ENCODE results near the gene CACNA2D1.
A peak's percentile ranks its signal among the peaks of the same experiment; 100 is the strongest.

Gene CACNA2D1

DNA sequence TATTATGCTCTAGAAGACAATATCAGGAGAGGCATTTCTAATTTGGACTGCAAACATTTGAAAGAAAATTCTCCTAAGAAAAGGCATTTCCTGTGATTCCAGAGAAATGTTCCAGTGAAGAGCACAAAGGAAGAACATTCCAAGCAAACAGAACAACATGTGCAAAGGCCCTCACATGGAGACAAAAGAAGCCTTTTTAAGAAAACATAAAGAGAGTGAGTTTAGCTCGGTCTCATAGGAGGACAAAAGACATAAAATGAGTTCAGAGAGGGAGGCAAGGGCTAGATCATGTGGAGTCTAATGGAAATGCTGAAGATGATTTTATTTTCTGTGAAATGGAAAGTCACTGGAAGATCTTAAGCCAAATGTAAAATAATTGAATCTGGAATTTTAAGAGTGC lies 404.0 kb downstream of the CACNA2D1 start:
- DNase-seq (ENCODE audit: low read depth), result no peak

DNA sequence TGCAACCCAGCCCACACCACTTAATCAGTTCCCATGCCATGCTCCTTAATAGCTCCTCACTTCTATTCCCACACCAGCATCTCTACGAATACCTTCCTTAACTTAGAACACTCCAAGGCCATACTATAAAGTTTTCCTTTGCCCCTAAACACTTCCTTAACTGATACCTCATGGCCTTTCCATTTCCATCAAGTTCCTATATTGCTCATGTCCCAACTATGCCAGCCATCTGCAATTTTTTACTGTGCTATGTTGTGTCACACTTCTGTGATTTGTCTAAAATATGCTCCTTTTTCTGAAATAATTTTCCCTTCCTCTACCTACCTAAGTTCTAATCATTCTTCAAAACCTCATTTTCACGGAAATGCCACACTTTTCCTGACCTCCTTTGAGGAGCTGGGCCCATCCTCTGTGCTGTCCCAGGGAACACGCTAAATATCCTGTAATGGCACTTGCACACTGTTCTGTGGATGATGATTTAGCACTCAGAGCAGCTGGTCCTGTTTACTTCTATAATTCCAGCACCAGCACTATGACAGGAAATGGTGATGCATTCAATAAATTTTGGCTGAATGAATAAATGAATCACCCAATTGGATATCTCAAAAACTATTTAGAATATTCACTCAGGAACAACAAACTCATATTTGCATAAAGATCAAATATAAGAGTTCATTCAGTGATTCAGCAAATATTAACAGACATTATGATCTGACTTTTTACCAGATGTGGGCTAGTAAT lies 407.3 kb downstream of the CACNA2D1 start:
- DNase-seq (ENCODE audit: low read depth), result no peak

DNA sequence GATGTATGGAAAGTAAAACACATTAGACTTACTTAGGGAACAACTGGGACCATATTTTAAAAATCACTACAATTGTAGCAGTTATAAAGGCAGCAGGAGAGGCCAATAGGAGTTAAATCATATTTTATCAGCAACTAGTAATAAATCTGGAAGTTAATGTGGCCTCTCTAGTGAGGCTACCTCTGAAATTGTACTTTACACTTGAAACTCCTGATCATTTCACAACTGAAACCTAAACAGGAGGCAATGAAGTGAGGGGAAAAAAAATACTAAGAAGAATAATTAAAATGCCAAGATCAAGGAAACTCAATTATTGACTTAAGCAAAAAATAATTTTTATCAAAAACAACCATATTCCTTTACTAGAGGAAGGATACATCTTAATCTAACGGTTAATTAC lies 408.1 kb downstream of the CACNA2D1 start:
- no peak for DNase-seq (ENCODE audit: low read depth)

- no peak for DNase-seq (ENCODE audit: low read depth)
Measured at GRCh38 chr7:82032901-82033300, 410.7 kb downstream of the CACNA2D1 start.

DNA sequence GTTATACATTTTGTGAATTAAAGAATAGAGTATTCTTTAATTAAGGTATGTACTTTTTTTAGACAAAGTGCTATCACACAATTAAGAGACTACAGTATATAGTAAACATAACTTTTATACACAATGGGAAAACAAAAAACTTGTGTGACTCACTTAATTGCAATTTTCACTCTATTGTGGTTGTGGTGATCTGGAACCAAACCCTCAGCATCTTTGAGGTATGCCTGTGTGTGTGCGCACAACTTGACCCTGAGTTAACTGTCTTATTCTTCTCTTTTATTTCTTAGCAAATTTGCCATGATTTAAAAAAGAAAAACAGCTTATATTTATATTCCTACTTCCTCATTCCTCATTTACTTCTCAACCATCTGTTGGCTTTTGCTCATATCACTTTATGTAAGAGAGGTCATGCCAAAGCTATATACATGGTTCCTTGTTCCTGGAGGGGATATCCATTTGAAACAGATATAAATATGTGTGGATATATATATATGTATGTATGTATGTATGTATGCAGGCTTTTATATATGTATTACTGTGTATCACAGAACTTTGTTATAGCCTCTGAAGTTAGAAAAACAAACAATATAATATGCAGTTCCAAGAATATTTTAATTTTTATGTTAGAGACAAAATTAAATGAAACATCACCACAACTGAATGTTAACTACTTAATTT lies 414.2 kb downstream of the CACNA2D1 start:
- DNase-seq (ENCODE audit: low read depth), result no peak

DNA sequence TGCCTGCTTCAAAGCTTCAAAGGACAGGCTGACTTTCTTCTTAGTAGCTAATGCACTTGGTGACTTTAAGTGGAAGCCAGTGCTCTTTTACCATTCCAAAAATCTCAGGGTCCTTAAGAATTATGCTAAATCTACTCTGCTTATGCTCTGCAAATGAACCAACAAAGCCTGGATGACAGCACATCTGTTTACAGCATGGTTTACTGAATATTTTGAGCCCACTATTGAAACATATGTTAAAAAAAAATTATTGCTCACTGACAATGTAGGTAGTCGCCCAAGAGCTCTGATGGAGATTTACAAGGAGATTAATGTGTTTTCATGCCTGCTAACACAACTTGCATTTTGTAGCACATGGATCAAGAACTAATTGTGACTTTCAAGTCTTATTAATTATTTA lies 415.5 kb downstream of the CACNA2D1 start:
- DNase-seq (ENCODE audit: low read depth), result no peak

DNA sequence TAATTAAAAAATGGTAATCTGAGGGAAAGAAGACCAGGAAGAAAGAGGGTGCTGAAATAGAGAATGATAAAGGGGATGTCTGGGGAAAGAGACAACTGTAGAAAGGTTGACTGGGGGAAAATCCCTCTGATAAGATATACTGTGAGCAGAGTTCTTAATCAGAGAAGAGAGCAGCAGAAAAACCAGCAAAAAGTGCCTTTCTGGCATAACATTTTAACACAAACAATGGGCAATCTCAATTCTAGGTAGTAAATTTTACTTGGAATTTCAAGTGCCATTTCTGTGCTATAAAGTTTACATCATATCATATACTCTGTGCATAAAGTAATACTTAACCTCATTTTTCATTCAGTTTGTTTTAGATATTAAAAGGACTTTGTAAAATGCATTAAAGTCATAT lies 421.9 kb downstream of the CACNA2D1 start:
- peak; percentile 16 for DNase-seq (ENCODE audit: low read depth)

- peak; percentile 18 for DNase-seq (ENCODE audit: low read depth)
Measured at GRCh38 chr7:82021036-82021435, 422.5 kb downstream of the CACNA2D1 start.

DNA sequence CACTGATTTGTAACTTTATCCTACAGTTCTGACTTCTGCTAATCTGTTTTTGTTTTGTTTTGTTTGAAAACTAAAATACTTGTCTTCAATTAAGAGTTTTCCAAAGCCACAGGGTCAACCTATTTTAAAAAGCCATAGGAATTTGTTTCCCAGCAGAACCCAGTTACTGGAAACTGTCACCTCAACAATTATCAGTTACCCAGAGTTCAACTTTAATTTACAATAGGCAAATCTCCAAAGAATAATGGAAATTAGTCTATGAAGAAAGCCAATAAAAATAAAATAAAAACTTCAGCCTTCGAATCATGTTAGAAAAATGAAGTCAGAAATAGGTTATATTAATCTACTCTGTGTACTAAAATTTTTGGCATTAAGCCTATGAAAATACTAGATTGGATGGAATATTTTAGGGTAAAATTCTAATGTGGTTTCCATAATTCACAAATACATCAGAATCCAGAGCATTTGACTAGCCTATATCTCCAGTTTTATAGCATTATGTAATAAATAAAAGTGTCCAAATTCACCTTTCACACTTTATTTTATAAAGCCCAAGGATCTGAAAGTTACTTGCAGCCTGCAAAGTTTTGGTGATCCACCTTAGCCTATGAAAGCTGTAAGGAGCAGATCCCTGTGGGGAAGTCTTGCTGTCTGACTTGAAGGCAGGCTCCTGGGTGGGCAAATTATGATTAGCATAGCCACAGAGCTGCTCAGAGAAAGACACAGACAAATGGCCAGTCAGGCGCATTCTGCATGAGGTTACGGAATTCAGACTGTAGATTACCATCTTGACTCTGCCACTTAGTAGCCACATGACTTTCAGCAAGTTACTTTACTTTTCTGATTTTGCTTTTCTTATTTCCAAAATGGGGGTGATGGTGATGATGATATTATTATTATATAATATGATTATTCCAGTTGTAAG lies 423.8 kb downstream of the CACNA2D1 start:
- DNase-seq (ENCODE audit: low read depth), result no peak

DNA sequence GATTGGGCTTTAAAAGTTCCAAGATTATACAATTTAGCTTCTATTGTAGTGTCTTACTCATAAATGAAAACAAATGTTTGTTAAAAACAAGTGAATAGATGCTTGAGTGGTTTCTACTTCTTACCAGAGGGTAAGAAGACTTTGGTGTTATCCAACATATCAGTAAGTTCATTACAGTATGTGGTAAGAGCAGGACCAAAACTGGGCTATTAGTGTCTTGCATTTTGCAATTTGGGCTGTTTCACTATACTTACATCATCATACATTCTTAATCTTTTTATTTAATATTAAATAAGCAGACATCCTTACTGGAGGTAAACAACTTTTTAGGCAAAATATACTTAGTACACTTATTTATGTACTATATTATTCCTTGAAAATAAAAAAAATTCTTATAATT lies 425.4 kb downstream of the CACNA2D1 start:
- DNase-seq (ENCODE audit: low read depth), result peak; percentile 22

DNA sequence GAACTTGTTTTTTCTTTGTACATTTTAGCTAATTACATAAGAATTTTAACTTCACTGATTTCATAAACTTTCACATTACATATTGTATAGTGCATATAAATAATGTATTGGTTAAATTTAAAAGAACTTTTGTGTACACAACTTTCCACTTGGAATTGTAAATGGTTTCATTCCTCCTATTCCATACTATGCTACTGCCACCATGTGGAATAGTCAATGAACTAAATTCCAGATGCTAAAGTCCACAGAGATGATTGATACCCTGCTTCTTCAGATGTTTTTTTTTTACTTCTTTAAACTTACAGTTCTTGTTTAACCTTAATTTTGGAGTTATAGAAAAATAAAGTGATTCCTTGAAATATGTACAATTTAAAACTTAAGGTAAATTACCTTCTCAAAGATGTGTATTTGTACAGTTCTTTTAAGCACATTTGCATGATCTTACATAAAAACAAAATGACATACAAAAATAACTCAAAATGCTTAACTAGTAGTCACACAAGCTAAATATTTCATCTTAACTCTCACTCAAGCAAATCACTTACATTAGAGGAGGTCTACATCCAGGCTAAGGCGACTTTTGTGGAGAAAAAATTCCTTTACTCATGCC lies 426.1 kb downstream of the CACNA2D1 start:
- peak; percentile 53 for DNase-seq (ENCODE audit: low read depth)

DNA sequence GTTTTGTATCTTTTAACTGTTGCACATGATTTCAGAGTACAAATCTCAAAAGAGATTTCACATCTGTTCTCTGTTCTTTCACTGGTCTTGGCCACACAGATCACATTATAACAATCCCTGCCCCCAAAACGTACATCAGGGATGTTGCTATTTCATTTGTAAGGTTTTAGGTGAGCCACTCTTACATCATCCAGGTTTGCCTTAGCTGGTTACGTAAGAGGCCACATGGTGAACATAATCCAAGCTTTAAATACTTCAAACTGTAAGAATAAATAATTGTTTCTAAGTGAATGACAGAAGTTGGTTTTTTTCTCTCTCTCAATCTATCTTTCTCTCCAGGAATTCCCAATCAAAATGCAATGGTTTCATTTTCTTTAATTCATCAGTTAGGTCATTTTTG lies 427.8 kb downstream of the CACNA2D1 start:
- peak; percentile 34 for DNase-seq (ENCODE audit: low read depth)

GRCh38 chr7:82014574-82014973 lies 429.0 kb downstream of the CACNA2D1 start:
- DNase-seq (ENCODE audit: low read depth), result peak; percentile 23

- peak; percentile 68 for DNase-seq (ENCODE audit: low read depth)
Measured at GRCh38 chr7:82012453-82012852, 431.1 kb downstream of the CACNA2D1 start.

- DNase-seq (ENCODE audit: low read depth), result no peak
Measured at GRCh38 chr7:82010416-82010815, 433.2 kb downstream of the CACNA2D1 start.

DNA sequence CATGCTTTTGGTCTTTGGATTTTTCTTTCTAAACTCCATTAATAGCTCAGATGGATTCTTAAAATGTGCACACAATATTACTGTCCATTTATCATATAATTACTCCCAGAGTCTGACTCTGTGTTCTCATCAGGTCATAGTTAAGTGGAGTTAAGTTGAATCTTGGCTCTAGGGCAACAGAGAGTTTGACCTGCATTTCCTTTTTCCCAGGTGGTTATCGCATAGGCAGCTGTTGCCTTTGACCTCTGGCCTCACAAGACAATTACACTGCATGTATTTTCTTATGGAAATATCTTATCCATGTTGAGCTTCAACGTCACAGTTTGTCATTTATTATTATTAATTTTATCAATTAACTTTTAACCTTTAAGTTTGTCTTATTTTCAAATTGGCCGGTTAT lies 436.3 kb downstream of the CACNA2D1 start:
- no peak for DNase-seq (ENCODE audit: low read depth)

DNA sequence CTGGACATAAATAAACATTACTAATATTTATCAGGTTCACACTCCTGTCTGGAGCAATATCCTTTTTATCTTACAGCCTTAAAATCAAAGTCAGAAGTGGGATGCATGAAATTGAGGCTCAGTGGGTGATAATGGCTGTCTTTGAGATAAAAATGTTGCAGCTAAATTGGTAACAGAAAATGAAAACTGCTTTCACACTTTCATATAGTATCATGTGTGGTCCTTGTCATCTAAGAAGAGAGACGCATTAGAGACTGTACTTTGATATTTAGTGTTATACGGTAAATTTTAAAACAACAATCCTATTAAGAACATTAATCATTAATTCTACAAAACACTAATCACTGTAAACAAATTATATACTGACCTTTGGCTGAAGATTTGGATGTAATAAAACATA lies 438.5 kb downstream of the CACNA2D1 start:
- DNase-seq (ENCODE audit: low read depth), result no peak

- DNase-seq (ENCODE audit: low read depth), result no peak
Measured at GRCh38 chr7:81993186-81993585, 450.4 kb downstream of the CACNA2D1 start.

DNA sequence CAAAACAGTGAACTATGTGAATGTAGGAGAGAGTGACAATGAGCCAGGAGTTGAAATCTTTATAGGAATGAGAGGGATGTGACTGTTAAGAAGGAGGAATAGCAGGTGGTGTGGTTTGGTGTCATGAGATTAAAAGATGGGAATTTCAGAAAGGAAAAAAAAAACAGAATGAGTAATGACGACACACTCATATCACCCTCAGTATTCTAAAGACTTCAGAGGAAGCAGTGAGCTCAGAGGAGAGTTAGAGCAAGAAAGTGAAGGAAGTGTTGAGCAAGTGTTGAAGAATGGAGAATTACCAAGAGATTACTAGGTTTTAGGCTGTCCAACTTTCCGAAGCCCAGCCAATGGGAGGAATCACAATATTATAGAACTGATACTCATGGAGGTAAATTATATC lies 453.2 kb downstream of the CACNA2D1 start:
- peak; percentile 31 for DNase-seq (ENCODE audit: low read depth)

DNA sequence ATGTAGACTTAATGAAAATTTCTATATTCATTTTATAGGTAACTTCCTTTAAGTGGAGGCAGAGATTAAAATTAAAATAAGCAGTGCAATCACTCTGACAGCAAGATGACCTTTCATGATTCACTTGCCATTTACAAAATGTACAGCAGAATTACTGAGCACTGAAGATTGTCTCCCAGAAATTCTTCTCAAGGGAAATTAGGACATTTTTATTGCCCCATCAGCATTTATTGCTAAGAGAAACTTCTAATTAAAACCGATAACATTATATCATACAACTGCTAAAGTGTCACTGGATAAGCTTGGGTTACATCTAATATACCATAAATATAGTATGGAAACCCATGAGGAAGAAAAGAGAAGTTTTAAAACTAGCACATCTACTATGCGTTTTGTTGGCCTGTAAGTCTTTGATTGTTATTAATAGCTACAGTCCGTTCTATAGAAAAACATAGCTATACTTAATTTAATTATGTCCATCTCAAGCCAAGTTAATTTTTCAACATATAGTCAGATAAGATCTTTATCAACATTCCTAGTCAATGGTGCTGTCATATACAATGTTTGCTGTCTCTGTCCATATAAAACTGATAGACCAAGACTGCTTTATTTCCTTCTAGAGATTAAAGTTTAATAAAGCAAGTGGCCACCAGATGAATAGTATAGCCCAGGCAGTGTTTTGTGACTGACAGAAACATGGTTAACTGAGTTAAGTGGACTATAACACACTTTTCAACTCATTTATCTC lies 456.7 kb downstream of the CACNA2D1 start:
- DNase-seq (ENCODE audit: low read depth), result no peak

DNA sequence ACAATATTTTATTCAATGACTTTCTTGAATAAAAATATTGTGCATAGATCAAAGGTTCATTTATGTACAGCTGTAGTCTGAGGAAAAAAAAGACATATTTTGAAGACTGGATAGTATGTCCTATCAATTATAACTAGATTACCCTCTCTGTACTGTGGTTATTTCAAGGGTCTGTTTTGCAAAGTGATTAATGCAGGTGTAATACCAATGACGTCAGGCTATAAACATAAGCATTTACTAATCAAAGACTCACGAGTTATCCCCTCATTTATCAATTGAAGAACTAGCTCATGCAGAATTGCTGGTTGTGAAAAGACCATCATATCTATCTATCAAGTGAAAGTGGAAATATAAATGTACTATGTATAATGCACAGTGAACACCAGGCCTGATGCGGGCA lies 460.2 kb downstream of the CACNA2D1 start:
- no peak for DNase-seq (ENCODE audit: low read depth)

GRCh38 chr7:81973117-81973516 lies 470.5 kb downstream of the CACNA2D1 start:
- DNase-seq (ENCODE audit: low read depth), result no peak
